GM12874 (cell line): ENCODE data around the gene SACM1L.

Experiments
- CTCF ChIP-seq: IDR thresholded peaks from 2 replicates; pipeline ENCODE4 v1.5.1; 2011; ENCODE audit warnings: low read depth, mild to moderate bottlenecking, control low read depth, low read length, moderate library complexity; ENCODE audit not compliant: insufficient read depth

SACM1L gene

GRCh38 chr3:45781841-45782240 is 92.6 kb downstream of the SACM1L start:
- TF ChIP-seq CTCF, result no peak

- no peak for TF ChIP-seq CTCF
Observed at GRCh38 chr3:45782381-45782780, 93.2 kb downstream of the SACM1L start.

GRCh38 chr3:45783667-45784066 is 94.5 kb downstream of the SACM1L start:
- no peak for TF ChIP-seq CTCF

- TF ChIP-seq CTCF, result no peak
Observed at GRCh38 chr3:45785605-45786150, 96.5 kb downstream of the SACM1L start.

- TF ChIP-seq CTCF, result no peak
Observed at GRCh38 chr3:45786801-45787495, 97.8 kb downstream of the SACM1L start.

GRCh38 chr3:45787551-45787950 is 98.4 kb downstream of the SACM1L start:
- TF ChIP-seq CTCF, result no peak

- no peak for TF ChIP-seq CTCF
Observed at GRCh38 chr3:45789235-45789812, 100.1 kb downstream of the SACM1L start.
